ENCODE data around the gene PHLDB2. TPM values are rescaled to one million over a fixed set of nuclear protein-coding genes. Genes with fewer than 3 reads are reported as not detected.

The PHLDB2 gene
- total RNA-seq, 1 donor from 2014 or later = 3.4 TPM

GRCh38 chr3:111984636-111985298 is 125.7 kb downstream of the PHLDB2 start:
- intact Hi-C loops (cut with micrococcal nuclease) = no loop called here

GRCh38 chr3:111986800-111987199 is 127.7 kb downstream of the PHLDB2 start:
- intact Hi-C loops (cut with micrococcal nuclease) = no loop called here

- intact Hi-C loops (cut with micrococcal nuclease) = loop anchor here (1.0 kb wide), 3 partner anchors 10 to 54 kb away; partner anchors contain the start of gene ABHD10
Observed at GRCh38 chr3:111989061-111989678, 130.1 kb downstream of the PHLDB2 start.

GRCh38 chr3:111993038-111993437 is 134.0 kb downstream of the PHLDB2 start:
- intact Hi-C loops (cut with micrococcal nuclease) = no loop called here

DNA sequence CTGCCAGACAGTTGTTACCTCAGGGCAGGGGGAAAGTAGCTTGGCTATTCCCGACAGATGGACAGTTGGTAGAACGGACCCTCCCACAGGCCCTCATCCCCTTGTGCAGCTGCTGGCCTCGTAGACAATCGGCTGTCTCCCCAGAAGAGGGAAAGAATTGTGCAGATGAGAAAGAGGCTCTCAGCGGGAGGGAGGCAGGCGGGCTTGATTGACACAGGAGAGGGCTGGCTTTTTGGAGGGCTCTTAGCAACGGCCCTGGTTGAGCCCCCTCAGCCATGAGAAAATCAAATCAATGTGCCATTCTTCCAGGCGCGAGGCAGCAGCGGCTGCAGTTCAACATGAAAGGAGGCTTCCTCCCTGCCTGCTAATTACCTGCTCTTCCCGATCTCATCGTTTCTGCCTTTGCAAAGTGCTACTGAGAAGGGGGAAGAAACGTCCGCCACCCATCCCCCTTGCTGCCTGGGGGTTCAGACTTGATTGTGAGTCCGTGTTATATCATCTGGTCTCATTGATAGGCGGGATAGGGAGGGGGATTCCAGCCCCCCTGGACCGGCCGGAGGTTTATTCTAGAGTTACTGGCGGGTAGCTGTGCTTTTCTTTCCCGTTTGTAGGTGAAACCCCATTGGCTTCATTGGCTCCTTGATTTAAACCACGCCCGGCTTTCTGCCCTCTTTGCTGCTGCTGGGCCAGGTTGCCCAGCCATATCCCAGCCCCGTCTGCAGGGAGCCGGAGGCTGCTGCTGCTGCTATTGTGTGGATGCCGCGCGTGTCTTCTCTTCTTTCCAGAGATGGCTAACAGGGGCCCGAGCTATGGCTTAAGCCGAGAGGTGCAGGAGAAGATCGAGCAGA is 139.8 kb downstream of the PHLDB2 start, which contains the start of gene TAGLN3:
TAGLN3 (plus strand) TSS at position 287 of the 848 bp plus-strand sequence; CDS start at position 788, 501 bp downstream.
- intact Hi-C loops (cut with micrococcal nuclease) = no loop called here

DNA sequence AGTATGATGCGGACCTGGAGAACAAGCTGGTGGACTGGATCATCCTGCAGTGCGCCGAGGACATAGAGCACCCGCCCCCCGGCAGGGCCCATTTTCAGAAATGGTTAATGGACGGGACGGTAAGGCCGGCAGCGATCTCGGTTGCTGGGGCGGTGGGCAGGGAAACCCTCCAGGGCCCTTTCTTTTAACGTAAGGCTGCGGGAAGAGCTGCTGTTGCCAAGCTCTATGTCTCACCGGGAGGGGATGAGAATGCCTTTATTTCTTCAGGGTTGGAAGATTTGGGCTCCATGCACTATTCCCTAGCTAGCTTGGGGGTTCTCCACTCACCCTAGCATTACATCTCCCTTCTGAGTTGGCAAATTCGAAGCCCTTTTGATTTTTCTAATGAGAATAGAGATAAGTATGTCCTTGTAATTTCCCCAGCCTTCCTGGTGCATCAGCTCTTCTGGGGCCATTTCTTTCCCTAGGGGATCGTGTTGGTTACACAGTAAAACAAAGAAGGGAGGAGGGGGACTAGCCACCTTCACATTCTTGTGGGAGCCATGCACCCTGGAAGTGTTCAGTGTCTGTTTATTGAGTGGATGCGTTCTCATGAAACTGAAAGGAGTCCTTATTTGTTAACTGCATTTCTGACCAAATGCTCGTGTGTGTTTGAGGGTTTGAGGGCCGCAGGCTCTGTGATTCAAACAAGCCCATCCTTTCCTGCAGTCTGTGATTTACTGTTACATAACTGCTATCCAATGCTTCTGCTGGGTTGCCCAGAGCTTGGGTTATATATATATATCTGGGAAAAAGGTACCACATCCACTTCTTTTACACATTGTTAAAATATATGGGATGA is 140.6 kb downstream of the PHLDB2 start:
- intact Hi-C loops (cut with micrococcal nuclease) = no loop called here

GRCh38 chr3:112000367-112000771 is 141.3 kb downstream of the PHLDB2 start:
- intact Hi-C loops (cut with micrococcal nuclease) = no loop called here

DNA sequence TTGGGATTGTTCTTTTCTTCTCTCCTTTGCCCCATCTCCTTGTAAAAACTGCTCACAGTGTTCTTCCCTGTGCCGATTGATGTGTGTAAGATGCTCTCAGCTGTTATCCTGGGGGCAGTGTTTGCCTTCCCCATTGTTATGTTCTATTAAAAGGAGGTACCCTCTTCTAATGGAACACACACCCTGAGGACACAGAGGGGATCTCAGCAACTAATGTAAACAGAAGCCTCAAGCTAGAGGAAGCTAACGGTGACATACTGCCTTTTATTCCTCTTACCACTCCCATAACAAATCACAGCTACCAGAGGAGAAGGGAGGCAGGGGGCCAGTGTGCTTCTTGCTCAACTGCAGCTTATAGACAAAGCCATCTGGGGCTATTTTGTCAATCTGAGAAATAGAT is 141.9 kb downstream of the PHLDB2 start:
- intact Hi-C loops (cut with micrococcal nuclease) = no loop called here

DNA sequence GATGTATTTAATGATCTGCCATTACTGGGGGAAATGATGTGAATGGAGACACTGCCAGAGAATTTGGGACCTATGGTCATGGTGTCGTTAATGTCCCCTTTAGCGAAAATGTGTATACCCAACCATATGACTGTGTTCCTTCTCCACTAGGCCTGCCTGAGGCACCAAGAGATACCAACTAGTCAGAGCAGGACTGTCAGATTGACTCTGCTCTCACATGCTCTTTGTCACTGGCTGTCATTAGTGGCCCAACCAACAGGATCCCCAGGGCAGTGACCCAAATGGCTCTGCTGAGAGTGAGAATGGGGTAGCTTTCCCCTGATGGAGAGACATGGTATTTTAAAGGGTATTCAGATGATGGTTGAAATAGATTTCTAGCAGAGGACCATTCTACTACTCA is 142.5 kb downstream of the PHLDB2 start:
- intact Hi-C loops (cut with micrococcal nuclease) = no loop called here

- intact Hi-C loops (cut with micrococcal nuclease) = no loop called here
Observed at GRCh38 chr3:112002096-112002971, 143.3 kb downstream of the PHLDB2 start.

DNA sequence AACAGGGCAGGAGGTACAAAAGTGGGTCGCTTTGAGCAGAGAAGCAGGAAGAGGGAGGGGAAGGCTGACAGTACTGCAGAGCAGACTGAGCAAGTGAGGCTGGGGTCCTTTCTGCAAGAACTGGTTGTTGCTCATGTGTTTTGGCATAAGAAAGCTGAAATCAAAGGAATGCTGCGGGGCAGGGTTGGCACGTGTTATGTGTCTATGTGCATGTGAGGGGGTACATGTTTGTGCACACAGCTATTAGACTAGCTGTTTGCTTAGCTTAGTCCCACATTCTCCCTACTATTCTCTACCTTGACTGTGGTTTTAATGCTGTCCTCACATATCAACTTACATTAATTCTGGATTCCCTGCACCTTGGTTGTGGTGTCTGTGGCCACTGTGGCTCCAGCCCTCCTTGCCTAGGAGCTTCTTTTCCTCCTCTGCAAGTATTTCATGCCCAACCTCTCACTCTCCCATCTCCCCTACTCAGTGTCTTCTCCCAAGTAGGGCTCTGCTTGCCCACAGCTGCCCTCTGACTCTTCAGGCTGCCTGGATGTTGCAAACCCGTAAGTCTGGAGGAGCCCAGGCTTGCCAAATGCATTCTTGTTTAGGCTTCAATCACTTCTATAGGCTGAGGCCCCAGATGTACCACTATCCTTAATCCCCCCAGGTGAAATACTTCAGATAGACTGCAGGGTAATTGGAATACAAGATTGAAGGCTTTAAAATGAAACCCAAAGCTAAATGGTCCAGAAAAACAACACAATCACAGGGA is 144.4 kb downstream of the PHLDB2 start:
- intact Hi-C loops (cut with micrococcal nuclease) = no loop called here

- intact Hi-C loops (cut with micrococcal nuclease) = no loop called here
Observed at GRCh38 chr3:112004187-112004586, 145.1 kb downstream of the PHLDB2 start.

GRCh38 chr3:112004669-112005068 is 145.6 kb downstream of the PHLDB2 start:
- intact Hi-C loops (cut with micrococcal nuclease) = no loop called here

DNA sequence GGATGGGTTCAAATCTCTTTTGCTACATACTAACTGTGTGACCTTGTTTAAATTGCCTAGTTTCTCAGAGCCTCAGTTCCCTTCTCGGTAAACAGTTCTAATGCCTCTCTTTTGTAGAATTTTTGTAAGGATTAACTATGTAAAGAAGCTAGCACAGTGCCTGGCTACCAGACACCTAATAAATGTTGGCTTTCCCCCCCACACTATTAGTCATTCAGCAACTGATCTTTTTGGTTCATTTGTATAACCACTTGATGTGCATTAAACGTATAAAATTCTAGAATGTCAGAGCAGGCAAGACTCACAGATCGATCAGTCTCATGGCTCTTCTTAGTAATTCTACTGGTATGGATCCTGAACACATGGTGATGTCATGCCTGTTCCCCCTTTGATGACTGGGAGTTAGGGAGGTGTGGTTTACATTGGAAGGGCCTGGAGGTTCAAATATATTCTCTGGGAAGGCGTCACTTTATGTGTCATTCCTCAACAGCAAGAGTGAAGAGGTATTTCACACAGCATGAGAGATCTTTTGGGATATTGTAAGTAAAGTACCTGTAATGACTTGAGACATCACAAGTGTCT is 146.1 kb downstream of the PHLDB2 start:
- intact Hi-C loops (cut with micrococcal nuclease) = no loop called here

DNA sequence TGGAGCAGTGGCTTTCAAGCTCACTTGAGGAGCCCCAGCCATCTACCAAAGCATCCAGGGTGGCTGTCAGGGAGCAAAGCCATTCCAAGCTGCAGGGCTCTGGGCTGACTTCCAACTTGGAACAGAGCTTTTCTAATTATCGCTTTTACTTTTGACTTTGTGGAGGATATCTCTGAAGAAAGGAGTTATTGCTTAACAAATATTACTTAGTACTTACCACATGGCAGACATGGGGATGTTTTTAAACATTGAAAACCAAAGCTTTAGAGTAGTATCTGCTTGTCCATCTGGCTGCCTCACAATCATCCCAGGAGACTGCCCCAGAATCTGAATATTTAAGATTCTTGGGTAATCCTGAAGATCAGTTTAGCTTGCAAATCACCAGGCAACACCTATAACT is 148.6 kb downstream of the PHLDB2 start:
- intact Hi-C loops (cut with micrococcal nuclease) = no loop called here

DNA sequence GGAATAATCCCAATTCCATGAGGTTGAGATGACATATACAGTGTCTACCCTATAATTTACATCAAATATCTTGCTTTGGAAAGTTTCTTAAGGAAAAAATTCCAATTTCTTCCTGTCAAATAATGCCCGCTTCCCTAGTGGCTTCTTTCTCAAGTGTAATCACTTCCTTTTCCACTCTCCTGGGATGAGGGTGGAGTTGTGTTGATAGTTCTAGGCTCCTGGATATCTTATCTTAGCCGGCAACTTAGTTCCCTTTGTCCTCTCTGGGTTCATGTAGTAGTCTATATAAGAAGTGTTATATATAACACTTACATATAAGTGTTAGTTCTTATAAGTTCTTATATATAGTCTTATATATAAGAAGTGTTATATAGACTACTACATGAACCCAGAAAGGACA is 150.6 kb downstream of the PHLDB2 start:
- intact Hi-C loops (cut with micrococcal nuclease) = no loop called here

DNA sequence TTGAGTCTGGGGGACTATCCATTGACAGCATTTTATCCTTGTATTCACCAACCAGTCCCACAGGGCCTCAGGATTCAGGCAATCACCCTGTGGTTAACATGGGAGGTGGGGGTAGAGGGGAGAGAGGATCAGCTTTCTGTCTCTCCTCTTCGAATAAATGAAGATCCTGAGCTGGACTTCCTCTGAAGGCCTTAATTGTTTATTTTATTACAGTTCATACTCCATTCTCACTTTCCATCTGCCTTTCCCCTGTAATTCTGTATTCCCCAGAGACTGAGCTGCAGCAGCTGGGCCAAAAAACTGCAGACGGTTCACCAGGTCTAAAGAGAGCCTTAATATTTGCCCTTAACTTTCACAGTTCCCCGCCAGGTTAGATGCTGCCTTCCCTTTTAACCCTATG is 151.6 kb downstream of the PHLDB2 start:
- intact Hi-C loops (cut with micrococcal nuclease) = no loop called here

GRCh38 chr3:112011376-112011940 is 152.4 kb downstream of the PHLDB2 start:
- intact Hi-C loops (cut with micrococcal nuclease) = no loop called here

All from T-helper 1 cell treated with Interleukin-12 subunit alpha and Interleukin-12 subunit beta and Interleukin-4 antibody, amounts not matched to agents 30 ng/mL and 1 ng/mL, for 36 hours (primary cell).